Uterus (tissue), 4 donors: ENCODE results near the gene FARS2. TPM values are rescaled to one million over a fixed set of nuclear protein-coding genes. Genes with fewer than 3 reads are reported as not detected.

Source experiments
- DNase-seq, 2 donors: peaks; one replicate each; pipeline ENCODE4 v3.0.0-alpha.2; 2019 to 2020
- H3K27ac ChIP-seq, 2 donors: fragments of 200-600 bp; sonication (generic); 1 replicate in 1 of 2; 2 replicates in 1 of 2; pipeline ENCODE4 v1.5.1; 2016 to 2018
- H3K27me3 ChIP-seq, 2 donors: fragments of 200-600 bp; sonication (generic); one replicate each; pipeline ENCODE4 v1.5.1; 2018 to 2019; ENCODE audit warnings: control low read depth in 1 of 2
- H3K36me3 ChIP-seq, 2 donors: fragments of 200-600 bp; sonication (generic); one replicate each; pipeline ENCODE4 v1.5.1; 2019; ENCODE audit warnings: control low read depth in 1 of 2
- H3K4me1 ChIP-seq, 2 donors: fragments of 200-600 bp; sonication (generic); one replicate each; pipeline ENCODE4 v1.5.1; 2018 to 2019; ENCODE audit warnings: control low read depth in 1 of 2
- H3K4me3 ChIP-seq, 2 donors: fragments of 200-600 bp; sonication (generic); 1 replicate in 1 of 2; 2 replicates in 1 of 2; pipeline ENCODE4 v1.5.1; 2018 to 2019; ENCODE audit warnings: mild to moderate bottlenecking in 1 of 2
- H3K9me3 ChIP-seq, 2 donors: fragments of 200-600 bp; sonication (generic); one replicate each; pipeline ENCODE4 v1.5.1; 2019; ENCODE audit warnings: control low read depth in 1 of 2
- POLR2A ChIP-seq, 2 donors: fragments of 450-650 bp; IDR thresholded peaks; one replicate each; pipeline ENCODE4 v1.6.1; 2016; ENCODE audit warnings: antibody characterized with exemption in 2 of 2, mild to moderate bottlenecking in 1 of 2, moderate library complexity in 1 of 2
- intact Hi-C: fragments of 100-400 bp; cut with DNase I; formaldehyde crosslinking; loops from one replicate; pipeline ENCODE4 v1.15.1; 2023; ENCODE audit warnings: low total_unique reads
- total RNA-seq, 4 donors: library from RNA; depleted of rRNA in 3 of 4; stranded (reverse); fragments of >200 nt in 3 of 4; gene quantifications; one replicate each; pipeline versions ENCODE4 v1.1.0 to v1.2.4, GENCODE V29; 2014 to 2023
- TF ChIP-seq, protein P1 (sequence below), 4 experiments: fragments of 200-600 bp in 2 of 4; fragments of 450-650 bp in 2 of 4; sonication (generic) in 2 of 4; IDR thresholded peaks; one replicate each; pipeline ENCODE4 v1.5.1; 2016 to 2019; ENCODE audit warnings: antibody characterized with exemption in 4 of 4, mild to moderate bottlenecking in 2 of 4, moderate library complexity in 1 of 4
- donor health status: DM: yes; HTN: yes; CAD: no.

FARS2 gene
- total RNA-seq, 4 donors from 2014 or later, result 14.4 to 32.5 (median 25.6) TPM

GRCh38 chr6:5817869-5818268 lies 556.6 kb downstream of the FARS2 start:
- H3K4me3 ChIP-seq, result no peak overlapping the region
- TF ChIP-seq, protein P1, sequence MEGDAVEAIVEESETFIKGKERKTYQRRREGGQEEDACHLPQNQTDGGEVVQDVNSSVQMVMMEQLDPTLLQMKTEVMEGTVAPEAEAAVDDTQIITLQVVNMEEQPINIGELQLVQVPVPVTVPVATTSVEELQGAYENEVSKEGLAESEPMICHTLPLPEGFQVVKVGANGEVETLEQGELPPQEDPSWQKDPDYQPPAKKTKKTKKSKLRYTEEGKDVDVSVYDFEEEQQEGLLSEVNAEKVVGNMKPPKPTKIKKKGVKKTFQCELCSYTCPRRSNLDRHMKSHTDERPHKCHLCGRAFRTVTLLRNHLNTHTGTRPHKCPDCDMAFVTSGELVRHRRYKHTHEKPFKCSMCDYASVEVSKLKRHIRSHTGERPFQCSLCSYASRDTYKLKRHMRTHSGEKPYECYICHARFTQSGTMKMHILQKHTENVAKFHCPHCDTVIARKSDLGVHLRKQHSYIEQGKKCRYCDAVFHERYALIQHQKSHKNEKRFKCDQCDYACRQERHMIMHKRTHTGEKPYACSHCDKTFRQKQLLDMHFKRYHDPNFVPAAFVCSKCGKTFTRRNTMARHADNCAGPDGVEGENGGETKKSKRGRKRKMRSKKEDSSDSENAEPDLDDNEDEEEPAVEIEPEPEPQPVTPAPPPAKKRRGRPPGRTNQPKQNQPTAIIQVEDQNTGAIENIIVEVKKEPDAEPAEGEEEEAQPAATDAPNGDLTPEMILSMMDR (IDR thresholded peaks at IDR 0.05), result no peak
- no peak for TF ChIP-seq POLR2A (IDR thresholded peaks at IDR 0.05)

DNA sequence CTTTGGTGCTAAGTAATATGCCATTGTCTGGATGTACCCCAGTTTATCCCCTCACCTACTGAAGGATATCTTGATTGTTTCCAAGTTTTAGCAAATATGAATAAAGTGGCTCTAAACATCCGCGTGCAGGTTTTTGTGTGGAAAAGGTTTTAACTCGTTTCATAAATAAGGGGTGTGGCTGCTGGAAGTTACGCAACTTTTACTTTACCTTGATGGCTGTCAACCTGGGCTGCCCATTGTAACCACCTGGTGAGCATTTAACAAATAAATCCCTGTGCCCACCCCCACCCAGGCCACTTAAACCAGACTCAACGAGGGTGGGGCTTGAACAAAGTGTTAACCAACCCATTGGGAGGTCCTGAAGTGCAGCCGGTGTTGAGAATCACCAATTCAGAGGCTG lies 557.6 kb downstream of the FARS2 start:
- no peak for TF ChIP-seq POLR2A (IDR thresholded peaks at IDR 0.05)
- TF ChIP-seq, protein P1 (IDR thresholded peaks at IDR 0.05), result no peak
- H3K36me3 ChIP-seq, result no peaks in the 10 kb centered on the region
- no peaks in the 10 kb centered on the region for H3K4me1 ChIP-seq
- no peaks in the 10 kb centered on the region for H3K9me3 ChIP-seq
- H3K27me3 ChIP-seq, result no peaks in the 10 kb centered on the region
- H3K27ac ChIP-seq, result no peak overlapping the region
- intact Hi-C loops, result no loop called here
- H3K4me3 ChIP-seq, result no peak overlapping the region
- no peak for DNase-seq

More at GRCh38 chr6:5817869-5818268, 556.6 kb downstream of the FARS2 start:
- Histone ChIP-seq H3K4me1 (no peaks in the 10 kb centered on the region), H3K36me3 (no peaks in the 10 kb centered on the region), H3K27me3 (no peaks in the 10 kb centered on the region), H3K9me3 (no peaks in the 10 kb centered on the region), H3K27ac (no peak overlapping the region)
- no peak for DNase-seq
- intact Hi-C loops, result no loop called here

Other genes starting within 250 kb of the FARS2 start
- gene PPP1R3G, start 176.2 kb upstream of the FARS2 start, total RNA-seq, result 1 to 10 TPM in 3 of 4 donors, under 1 TPM in 1; 0.26 to 6.0 (median 2.8) TPM
- gene LYRM4, start 563 bp upstream of the FARS2 start, total RNA-seq, result 10 to 100 TPM in 2 of 4 donors, 1 to 10 TPM in 2; 3.1 to 33.0 (median 15.7) TPM